WI38 (cell line): ENCODE data around the gene FBXW7.

ENCODE experiments used
- H3K4me3 ChIP-seq: 2 replicates; pipeline ENCODE4 v1.5.1; 2011; ENCODE audit warnings: low read depth, mild to moderate bottlenecking, control low read depth, low read length
- TF ChIP-seq, protein P1 (sequence below): IDR thresholded peaks from 2 replicates; pipeline ENCODE4 v1.5.1; 2012; ENCODE audit warnings: low read depth, mild to moderate bottlenecking, control low read depth, low read length

The FBXW7 gene

DNA sequence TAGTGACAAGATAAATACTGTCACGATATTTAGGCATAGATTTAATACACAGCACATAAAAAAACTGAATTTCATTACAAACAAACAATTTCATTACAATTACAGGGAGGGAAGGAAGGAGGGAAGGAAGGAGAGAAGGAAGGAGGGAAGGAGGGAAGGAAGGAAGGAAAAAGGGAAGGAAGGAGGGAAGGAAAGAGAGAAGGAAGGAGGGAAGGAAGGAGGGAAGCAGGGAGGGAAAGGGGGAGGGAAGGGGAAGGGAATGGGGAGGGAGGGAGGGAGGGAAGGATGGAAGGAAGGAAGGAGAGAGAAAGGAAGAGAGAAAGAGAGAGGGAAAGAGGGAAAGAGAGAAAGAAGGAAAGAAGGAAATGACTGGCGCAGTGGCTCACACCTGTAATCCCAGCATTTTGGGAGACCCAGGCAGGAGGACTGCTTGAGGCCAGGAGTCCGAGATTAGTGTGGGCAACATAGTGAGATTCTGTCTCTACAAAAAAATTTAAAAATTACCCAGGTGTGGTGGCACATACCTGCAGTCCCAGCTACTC lies 64.6 kb downstream of the FBXW7 start:
- H3K4me3 ChIP-seq = no peak overlapping the region
- TF ChIP-seq, protein P1, sequence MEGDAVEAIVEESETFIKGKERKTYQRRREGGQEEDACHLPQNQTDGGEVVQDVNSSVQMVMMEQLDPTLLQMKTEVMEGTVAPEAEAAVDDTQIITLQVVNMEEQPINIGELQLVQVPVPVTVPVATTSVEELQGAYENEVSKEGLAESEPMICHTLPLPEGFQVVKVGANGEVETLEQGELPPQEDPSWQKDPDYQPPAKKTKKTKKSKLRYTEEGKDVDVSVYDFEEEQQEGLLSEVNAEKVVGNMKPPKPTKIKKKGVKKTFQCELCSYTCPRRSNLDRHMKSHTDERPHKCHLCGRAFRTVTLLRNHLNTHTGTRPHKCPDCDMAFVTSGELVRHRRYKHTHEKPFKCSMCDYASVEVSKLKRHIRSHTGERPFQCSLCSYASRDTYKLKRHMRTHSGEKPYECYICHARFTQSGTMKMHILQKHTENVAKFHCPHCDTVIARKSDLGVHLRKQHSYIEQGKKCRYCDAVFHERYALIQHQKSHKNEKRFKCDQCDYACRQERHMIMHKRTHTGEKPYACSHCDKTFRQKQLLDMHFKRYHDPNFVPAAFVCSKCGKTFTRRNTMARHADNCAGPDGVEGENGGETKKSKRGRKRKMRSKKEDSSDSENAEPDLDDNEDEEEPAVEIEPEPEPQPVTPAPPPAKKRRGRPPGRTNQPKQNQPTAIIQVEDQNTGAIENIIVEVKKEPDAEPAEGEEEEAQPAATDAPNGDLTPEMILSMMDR = no peak

DNA sequence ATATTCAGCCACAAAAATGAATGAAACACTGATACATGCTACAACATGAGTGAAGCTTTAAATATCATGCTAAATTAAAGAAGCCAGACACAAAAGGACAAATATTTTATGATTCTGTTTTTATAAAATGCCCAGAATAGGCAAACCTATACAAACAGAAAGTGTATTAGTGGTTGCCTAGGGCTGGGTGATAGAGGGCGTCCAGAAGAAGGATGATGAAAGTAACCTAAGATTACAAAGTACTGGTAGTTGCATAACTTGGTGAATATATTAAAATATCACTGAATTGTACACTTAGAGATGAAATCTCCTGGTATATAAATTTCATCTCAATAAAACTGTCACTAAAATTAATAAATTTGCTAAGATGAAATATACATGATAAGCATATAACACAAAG lies 67.5 kb downstream of the FBXW7 start:
- no peak overlapping the region for H3K4me3 ChIP-seq
- TF ChIP-seq, protein P1 = no peak

DNA sequence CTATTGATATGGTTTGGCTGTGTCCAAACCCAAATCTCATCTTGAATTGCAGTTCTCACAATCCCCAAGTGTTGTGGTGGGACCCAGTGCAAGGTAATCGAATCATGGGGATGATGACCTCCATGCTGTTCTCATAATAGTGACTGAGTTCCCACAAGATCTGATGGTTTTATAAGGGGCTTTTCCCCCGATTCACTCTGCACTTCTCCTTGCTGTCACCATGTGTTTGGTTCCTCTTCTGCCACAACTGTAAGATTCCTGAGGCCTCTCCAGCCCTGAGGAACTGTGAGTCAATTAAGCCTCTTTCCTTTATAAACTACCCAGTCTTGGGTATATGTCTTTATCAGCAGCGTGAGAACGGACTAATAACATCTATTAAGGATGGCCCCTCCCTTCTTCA lies 68.8 kb downstream of the FBXW7 start:
- H3K4me3 ChIP-seq = no peak overlapping the region
- TF ChIP-seq, protein P1 = no peak

DNA sequence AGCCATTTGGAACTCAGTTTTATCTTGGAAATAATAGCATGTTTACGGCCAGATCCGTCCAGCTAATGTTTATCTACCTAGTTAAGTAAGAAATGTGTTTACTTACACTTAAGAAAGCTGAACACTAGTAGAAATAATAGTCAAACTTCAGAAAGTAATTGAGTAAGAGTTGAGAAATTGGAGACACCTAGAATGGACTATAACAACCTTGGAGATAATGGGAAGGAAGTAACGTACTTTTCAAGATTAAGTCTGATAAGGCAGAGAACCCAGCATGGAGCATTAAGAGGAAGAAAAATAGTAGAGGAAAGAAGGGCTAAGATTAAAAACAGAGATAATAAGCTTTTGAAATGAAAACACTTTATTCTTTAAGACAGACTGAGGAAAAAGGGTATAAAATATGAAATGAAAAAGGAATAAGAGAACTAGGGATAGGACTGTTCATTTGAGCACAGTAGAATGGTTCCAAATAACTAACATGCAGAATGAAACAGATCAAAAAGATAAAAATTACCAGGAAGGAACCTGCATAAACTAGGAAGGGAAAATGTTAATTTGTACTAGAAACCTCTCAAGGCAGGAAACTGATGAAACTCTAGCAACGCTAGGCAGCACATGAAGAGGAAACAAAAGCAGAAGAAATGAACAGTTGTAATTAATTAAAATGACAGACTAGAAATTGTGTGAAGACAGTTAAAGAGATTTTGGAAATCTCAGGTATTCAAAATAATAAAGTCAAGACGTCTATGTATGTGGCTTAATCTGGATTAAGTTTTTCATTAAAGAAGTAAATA lies 71.7 kb downstream of the FBXW7 start:
- no peak overlapping the region for H3K4me3 ChIP-seq

DNA sequence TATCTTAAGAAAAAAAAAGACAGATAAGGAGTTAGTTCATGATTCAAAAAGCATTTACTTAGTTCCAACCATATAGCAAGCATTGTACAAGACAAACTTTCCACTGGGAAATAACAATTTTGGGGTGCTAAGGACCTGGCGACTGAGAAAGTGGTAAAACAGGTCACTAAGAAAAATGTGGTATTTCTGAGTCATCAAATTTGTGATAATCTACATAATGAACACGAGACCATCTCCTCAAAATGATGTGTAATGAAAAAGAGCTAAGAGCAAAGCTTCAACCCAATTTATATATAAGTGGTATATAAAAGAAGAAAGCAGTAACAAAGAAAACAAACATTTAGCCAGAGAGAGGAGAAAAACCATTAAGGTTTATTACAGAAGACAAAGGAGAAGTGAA lies 72.3 kb downstream of the FBXW7 start:
- TF ChIP-seq, protein P1 = no peak
- H3K4me3 ChIP-seq = no peak overlapping the region

More for the DNA sequence above, 71.7 kb downstream of the FBXW7 start:
- TF ChIP-seq, protein P1 = no peak

DNA sequence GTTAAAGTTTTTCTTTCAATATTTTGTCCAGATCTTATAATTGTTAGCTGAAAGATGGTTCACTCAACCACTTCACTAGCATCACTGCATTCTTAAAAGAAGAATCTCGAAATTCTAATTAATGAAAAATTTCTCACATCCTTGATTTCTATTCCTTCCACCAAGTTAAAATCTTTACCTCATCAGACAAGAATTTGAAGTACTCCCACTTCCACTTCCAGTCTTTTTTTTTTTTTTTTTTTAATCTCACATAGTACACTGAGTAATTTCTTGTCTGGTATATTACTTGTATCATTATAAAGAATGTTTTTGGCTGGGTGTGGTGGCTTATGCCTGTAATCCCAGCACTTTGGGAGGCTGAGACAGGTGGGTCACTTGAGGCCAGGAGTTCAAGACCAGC lies 73.2 kb downstream of the FBXW7 start:
- no peak overlapping the region for H3K4me3 ChIP-seq
- TF ChIP-seq, protein P1 = no peak

DNA sequence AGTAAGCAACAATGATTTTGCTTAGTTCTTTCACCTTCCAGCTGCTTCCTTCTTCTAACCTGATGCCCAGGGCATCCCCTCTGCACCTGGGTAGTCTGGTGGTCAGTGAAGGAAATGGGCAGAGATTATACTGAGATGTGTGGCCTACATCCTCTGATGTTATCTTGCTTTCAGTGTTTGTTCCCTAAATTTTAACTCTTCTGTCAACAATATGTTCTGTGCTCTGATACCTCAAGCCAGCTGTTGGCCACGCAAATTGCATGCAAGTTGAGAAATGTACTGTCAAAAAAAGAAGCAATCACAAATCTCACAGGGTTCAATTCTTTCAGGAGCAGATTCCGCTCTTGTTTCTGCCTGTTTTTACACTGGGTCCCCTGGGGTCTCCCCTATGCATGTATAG lies 73.8 kb downstream of the FBXW7 start:
- no peak overlapping the region for H3K4me3 ChIP-seq
- TF ChIP-seq, protein P1 = no peak
